ENCODE measurements around the gene VAV1. TPM values are rescaled to one million over a fixed set of nuclear protein-coding genes. Genes with fewer than 3 reads are reported as not detected.

VAV1 gene
- total and polyA plus RNA-seq, 2 donors (not counting 3 experiments of a cell fraction or from before 2014, with no cell fraction given): not detected

DNA sequence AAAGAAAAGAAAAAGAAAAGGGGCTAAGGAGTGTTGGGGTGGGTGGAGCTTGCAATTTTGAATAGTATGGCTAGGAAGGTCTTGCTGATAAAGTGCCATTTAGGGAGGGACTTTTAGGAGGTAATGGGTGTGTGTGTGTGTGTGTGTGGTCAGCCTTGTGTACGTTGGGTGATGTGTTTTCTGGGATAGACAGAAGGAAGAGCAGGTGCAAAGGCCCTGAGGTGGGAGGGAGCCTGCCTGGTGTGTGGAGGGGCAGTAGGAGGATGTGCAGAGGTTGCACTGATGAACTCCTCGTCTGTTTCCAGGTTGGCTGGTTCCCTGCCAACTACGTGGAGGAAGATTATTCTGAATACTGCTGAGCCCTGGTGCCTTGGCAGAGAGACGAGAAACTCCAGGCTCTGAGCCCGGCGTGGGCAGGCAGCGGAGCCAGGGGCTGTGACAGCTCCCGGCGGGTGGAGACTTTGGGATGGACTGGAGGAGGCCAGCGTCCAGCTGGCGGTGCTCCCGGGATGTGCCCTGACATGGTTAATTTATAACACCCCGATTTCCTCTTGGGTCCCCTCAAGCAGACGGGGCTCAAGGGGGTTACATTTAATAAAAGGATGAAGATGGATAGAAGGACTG, 84.4 kb downstream of the VAV1 start:
- BruUV-seq (replicated peaks): no TSS peak

More for the DNA sequence above, 84.4 kb downstream of the VAV1 start:
- no peak overlapping the region for H3K4me3 ChIP-seq (replicated peaks in 1 of 3; ENCODE audit: insufficient read depth in 1 of 3, low read depth in 1 of 3, low read length in 3 of 3)
- no peaks in the 10 kb centered on the region for H3K9me3 ChIP-seq (replicated peaks; ENCODE audit: control insufficient read depth, insufficient read depth, low read length)
- intact Hi-C loops (cut with micrococcal nuclease) (no loop called here), dilution Hi-C loops (cut with MboI; ENCODE audit: extremely low pct_ligation_motif_present, low sequenced_read_pairs) (no loop called here)
- FAIRE-seq (no peak), DNase-seq (ENCODE audit: low read depth, low spot score) (no peak)
- no peak overlapping the region for H3K9ac ChIP-seq (replicated peaks; ENCODE audit: extremely low read depth, insufficient read depth, low read length)
- ChIA-PET POLR2A (no interaction called here), CTCF (no interaction called here)
- H3K79me2 ChIP-seq (ENCODE audit: control insufficient read depth, insufficient read depth, low read length): no peaks in the 10 kb centered on the region
- H3K9me1 ChIP-seq (replicated peaks; ENCODE audit: control insufficient read depth, extremely low read depth, insufficient read depth, low read length): no peaks in the 10 kb centered on the region
- no peak overlapping the region for H2AFZ ChIP-seq (ENCODE audit: low read depth, low read length)
- H3K36me3 ChIP-seq (ENCODE audit: control insufficient read depth in 2 of 2, extremely low read depth in 1 of 2, insufficient read depth in 2 of 2, low read length in 2 of 2): no peaks in the 10 kb centered on the region
- H3K27me3 ChIP-seq (ENCODE audit: control insufficient read depth in 2 of 2, insufficient read depth in 2 of 2, low read length in 2 of 2): no peaks in the 10 kb centered on the region
- H3K4me1 ChIP-seq (ENCODE audit: control insufficient read depth, extremely low read depth, insufficient read depth, low read length): no peaks in the 10 kb centered on the region
- H3K4me2 ChIP-seq (ENCODE audit: insufficient read depth, low read length): no peak overlapping the region
- H3K27ac ChIP-seq (ENCODE audit: insufficient read depth, low read depth, low read length): no peak overlapping the region
- H4K20me1 ChIP-seq (replicated peaks; ENCODE audit: control insufficient read depth, extremely low read depth, insufficient read depth, low read length): no peaks in the 10 kb centered on the region
- TF ChIP-seq, protein P1, sequence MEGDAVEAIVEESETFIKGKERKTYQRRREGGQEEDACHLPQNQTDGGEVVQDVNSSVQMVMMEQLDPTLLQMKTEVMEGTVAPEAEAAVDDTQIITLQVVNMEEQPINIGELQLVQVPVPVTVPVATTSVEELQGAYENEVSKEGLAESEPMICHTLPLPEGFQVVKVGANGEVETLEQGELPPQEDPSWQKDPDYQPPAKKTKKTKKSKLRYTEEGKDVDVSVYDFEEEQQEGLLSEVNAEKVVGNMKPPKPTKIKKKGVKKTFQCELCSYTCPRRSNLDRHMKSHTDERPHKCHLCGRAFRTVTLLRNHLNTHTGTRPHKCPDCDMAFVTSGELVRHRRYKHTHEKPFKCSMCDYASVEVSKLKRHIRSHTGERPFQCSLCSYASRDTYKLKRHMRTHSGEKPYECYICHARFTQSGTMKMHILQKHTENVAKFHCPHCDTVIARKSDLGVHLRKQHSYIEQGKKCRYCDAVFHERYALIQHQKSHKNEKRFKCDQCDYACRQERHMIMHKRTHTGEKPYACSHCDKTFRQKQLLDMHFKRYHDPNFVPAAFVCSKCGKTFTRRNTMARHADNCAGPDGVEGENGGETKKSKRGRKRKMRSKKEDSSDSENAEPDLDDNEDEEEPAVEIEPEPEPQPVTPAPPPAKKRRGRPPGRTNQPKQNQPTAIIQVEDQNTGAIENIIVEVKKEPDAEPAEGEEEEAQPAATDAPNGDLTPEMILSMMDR (IDR thresholded peaks at IDR 0.05; ENCODE audit: extremely low read depth in 1 of 2, insufficient read depth in 1 of 2, low read depth in 1 of 2, low read length in 2 of 2): no peak
- TF ChIP-seq MYC (IDR thresholded peaks at IDR 0.05; ENCODE audit: low read depth, low read length) (no peak), JUN (IDR thresholded peaks at IDR 0.05; ENCODE audit: borderline replicate concordance, insufficient read depth, insufficient read length, low read depth) (no peak), GATA2 (IDR thresholded peaks at IDR 0.05; ENCODE audit: insufficient read depth, insufficient read length, low read depth, low read length) (no peak), POLR2A (IDR thresholded peaks at IDR 0.05; ENCODE audit: low read depth, low read length) (no peak), POLR2AphosphoS5 (IDR thresholded peaks at IDR 0.05; ENCODE audit: insufficient read depth, low read depth, low read length) (no peak), FOS (IDR thresholded peaks at IDR 0.05; ENCODE audit: borderline replicate concordance, insufficient read depth, low read length) (no peak), EZH2 (IDR thresholded peaks at IDR 0.05; ENCODE audit: borderline replicate concordance, low read depth, low read length, severe bottlenecking) (no peak)
- TF ChIP-seq, protein P2, sequence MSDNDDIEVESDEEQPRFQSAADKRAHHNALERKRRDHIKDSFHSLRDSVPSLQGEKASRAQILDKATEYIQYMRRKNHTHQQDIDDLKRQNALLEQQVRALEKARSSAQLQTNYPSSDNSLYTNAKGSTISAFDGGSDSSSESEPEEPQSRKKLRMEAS (IDR thresholded peaks at IDR 0.05; ENCODE audit: insufficient read depth, insufficient read length): no peak
